ENCODE measurements around the gene MRPS7. TPM values are rescaled to one million over a fixed set of nuclear protein-coding genes. Genes with fewer than 3 reads are reported as not detected.
"Not testable (repeated sequence)": the region's sequence is repeated elsewhere in the genome, so short reads cannot be mapped to it uniquely, and the experiment has no call there.

Gene MRPS7
- polyA plus RNA-seq, 1 donor from 2014 or later, result 63.3 TPM

GRCh38 chr17:75289832-75290337, 28.2 kb downstream of the MRPS7 start:
- Histone ChIP-seq H3K9ac (ENCODE audit: low read length) (peak overlapping the region; percentile 10), H3K36me3 (ENCODE audit: insufficient read depth, low read length) (no peaks in the 10 kb centered on the region), H3K79me2 (replicated peaks; ENCODE audit: insufficient read depth, low read length) (no peaks in the 10 kb centered on the region), H3F3A (ENCODE audit: insufficient read depth, low read length, poor library complexity, severe bottlenecking) (peaks cover 3% of the 10 kb centered on the region), H3K9me2 (ENCODE audit: insufficient read depth, low read length) (no peaks in the 10 kb centered on the region), H3K4me2 (ENCODE audit: low read length) (peak overlapping the region; percentile 42), H4K20me1 (ENCODE audit: insufficient read depth) (no peaks in the 10 kb centered on the region), H3K27ac (ENCODE audit: low read length) (no peak overlapping the region), H3K27me3 (ENCODE audit: insufficient read depth, low read depth, low read length) (peaks cover 3% of the 10 kb centered on the region), H2AFZ (ENCODE audit: low read depth, low read length) (peak overlapping the region; percentile 35), H3K4me3 (ENCODE audit: low read length) (peak overlapping the region; percentile 89), H3K9me3 (ENCODE audit: low read length) (no peaks in the 10 kb centered on the region)
- no peak for TF ChIP-seq RAD21 (conservative IDR thresholded peaks at IDR 0.05)
- TF ChIP-seq MXI1 (conservative IDR thresholded peaks at IDR 0.05; ENCODE audit: poor library complexity, severe bottlenecking), result no peak
- TF ChIP-seq SMC3 (conservative IDR thresholded peaks at IDR 0.05; ENCODE audit: poor library complexity), result no peak
- TF ChIP-seq EP300 (conservative IDR thresholded peaks at IDR 0.05; ENCODE audit: poor library complexity, severe bottlenecking), result no peak
- peak; percentile 6 for TF ChIP-seq CTCF (IDR thresholded peaks at IDR 0.05; ENCODE audit: poor library complexity, severe bottlenecking)

- not testable (repeated sequence) for H3K9me3 ChIP-seq (ENCODE audit: low read length); H4K20me1 ChIP-seq (ENCODE audit: insufficient read depth); H3K4me3 ChIP-seq (ENCODE audit: low read length); H3K79me2 ChIP-seq (replicated peaks; ENCODE audit: insufficient read depth, low read length); H3K36me3 ChIP-seq (ENCODE audit: insufficient read depth, low read length); H3K9me2 ChIP-seq (ENCODE audit: insufficient read depth, low read length); H3F3A ChIP-seq (ENCODE audit: insufficient read depth, low read length, poor library complexity, severe bottlenecking); H3K27me3 ChIP-seq (ENCODE audit: insufficient read depth, low read depth, low read length); H2AFZ ChIP-seq (ENCODE audit: low read depth, low read length); H3K4me2 ChIP-seq (ENCODE audit: low read length); H3K9ac ChIP-seq (ENCODE audit: low read length); H3K27ac ChIP-seq (ENCODE audit: low read length)
These were observed 31.2 kb downstream of the MRPS7 start for GRCh38 chr17:75292810-75293448.

- H3F3A ChIP-seq (ENCODE audit: insufficient read depth, low read length, poor library complexity, severe bottlenecking), result no peaks in the 10 kb centered on the region
- no peaks in the 10 kb centered on the region for H3K9me2 ChIP-seq (ENCODE audit: insufficient read depth, low read length)
These were observed 33.8 kb downstream of the MRPS7 start for GRCh38 chr17:75295201-75296158.

More at GRCh38 chr17:75295201-75296158, 33.8 kb downstream of the MRPS7 start:
- no peaks in the 10 kb centered on the region for H3K27me3 ChIP-seq (ENCODE audit: insufficient read depth, low read depth, low read length)
- no peaks in the 10 kb centered on the region for H3K79me2 ChIP-seq (replicated peaks; ENCODE audit: insufficient read depth, low read length)
- no peaks in the 10 kb centered on the region for H3K9me3 ChIP-seq (ENCODE audit: low read length)
- H3K4me3 ChIP-seq (ENCODE audit: low read length), result no peak overlapping the region
- no peaks in the 10 kb centered on the region for H4K20me1 ChIP-seq (ENCODE audit: insufficient read depth)
- H3K4me2 ChIP-seq (ENCODE audit: low read length), result no peak overlapping the region
- TF ChIP-seq TAF1 (IDR thresholded peaks at IDR 0.05; ENCODE audit: low read depth) (no peak), REST (IDR thresholded peaks at IDR 0.05; ENCODE audit: borderline replicate concordance) (no peak), RAD21 (conservative IDR thresholded peaks at IDR 0.05) (no peak), POLR2AphosphoS5 (IDR thresholded peaks at IDR 0.05) (no peak), CTCF (IDR thresholded peaks at IDR 0.05; ENCODE audit: poor library complexity, severe bottlenecking) (no peak), EP300 (conservative IDR thresholded peaks at IDR 0.05; ENCODE audit: poor library complexity, severe bottlenecking) (no peak), SMC3 (conservative IDR thresholded peaks at IDR 0.05; ENCODE audit: poor library complexity) (no peak), MXI1 (conservative IDR thresholded peaks at IDR 0.05; ENCODE audit: poor library complexity, severe bottlenecking) (no peak), EZH2 (IDR thresholded peaks at IDR 0.05; ENCODE audit: borderline replicate concordance, insufficient read depth, low read length, poor library complexity, severe bottlenecking) (no peak)
- H3K36me3 ChIP-seq (ENCODE audit: insufficient read depth, low read length), result no peaks in the 10 kb centered on the region
- no peak overlapping the region for H2AFZ ChIP-seq (ENCODE audit: low read depth, low read length)
- no peak overlapping the region for H3K9ac ChIP-seq (ENCODE audit: low read length)
- H3K27ac ChIP-seq (ENCODE audit: low read length), result no peak overlapping the region
